HepG2 (cell line): ENCODE data around the gene KDM5C. TPM values are rescaled to one million over a fixed set of nuclear protein-coding genes. Genes with fewer than 3 reads are reported as not detected.

Experiments used
- ATAC-seq: fragments of 200-7000 bp; cut with Tn5 transposase; 3 replicates; pipeline ENCODE4 v1.9.1; 2020; ENCODE audit warnings: mild to moderate bottlenecking, moderate library complexity
- BruUV-seq: library from RNA; stranded (reverse); fragments of 400-500 nt; replicated peaks from 2 replicates; lab custom pipeline; 2021; lab: Mats Ljungman, UMichigan
- CTCF ChIA-PET: fragments of 300-600 bp; formaldehyde crosslinking; extraction: SDS; loops from one replicate; lab custom pipeline; 2021; ENCODE audit warnings: low total read pairs, inconsistent platforms, low intra/inter-chr PET ratio; lab: Yijun Ruan, JAX
- POLR2A ChIA-PET: fragments of 350-600 bp; sonication (Branson Sonifier 250); formaldehyde crosslinking; loops from one replicate; lab custom pipeline; 2020; ENCODE audit warnings: antibody characterized with exemption, inconsistent platforms; lab: Yijun Ruan, JAX
- DNase-seq: peaks from one replicate; pipeline ENCODE4 v3.0.0-alpha.2; 2015; ENCODE audit warnings: low spot score
- FAIRE-seq: peaks from 3 replicates; lab custom pipeline; 2011; peaks lifted over from hg19 to GRCh38; lab: Jason Lieb, UNC
- H2AFZ ChIP-seq: one replicate; pipeline ENCODE4 v1.6.1; 2011; ENCODE audit warnings: low read length, inconsistent platforms
- H3K27ac ChIP-seq: fragments of 300-600 bp; 3 replicates; pipeline ENCODE4 v1.8.0; 2011; ENCODE audit warnings: mixed run types, mild to moderate bottlenecking, mixed read lengths, low read length, inconsistent platforms; ENCODE audit not compliant: insufficient read depth; ENCODE audit errors: extremely low read length
- H3K27me3 ChIP-seq, 2 experiments: fragments of 200-600 bp in 1 of 2; 2 replicates in 1 of 2; 3 replicates in 1 of 2; pipeline versions ENCODE4 v1.6.0 to v1.8.0; 2011; ENCODE audit warnings: low read length in 2 of 2, mild to moderate bottlenecking in 2 of 2, moderate library complexity in 2 of 2, inconsistent platforms in 1 of 2; ENCODE audit not compliant: insufficient read depth in 2 of 2, control insufficient read depth in 1 of 2
- H3K36me3 ChIP-seq, 2 experiments: fragments of 200-600 bp in 1 of 2; replicated peaks in 1 of 2; 2 replicates in 1 of 2; 3 replicates in 1 of 2; pipeline versions ENCODE4 v1.5.1 to v1.8.0; 2011; ENCODE audit warnings: low read length in 2 of 2, inconsistent platforms in 1 of 2; ENCODE audit not compliant: insufficient read depth in 2 of 2, control insufficient read depth in 1 of 2
- H3K4me1 ChIP-seq: 2 replicates; pipeline ENCODE4 v1.5.1; 2012; ENCODE audit warnings: low read length, inconsistent platforms; ENCODE audit not compliant: insufficient read depth
- H3K4me2 ChIP-seq: 2 replicates; pipeline ENCODE4 v1.6.0; 2011; ENCODE audit warnings: low read depth, low read length, inconsistent platforms
- H3K4me3 ChIP-seq, 3 experiments: fragments of 200-600 bp in 1 of 3; sonication (generic), shearing (Covaris generic) in 1 of 3; replicated peaks in 1 of 3; 2 replicates each; pipeline ENCODE4 v1.5.1; 2011 to 2016; ENCODE audit warnings: low read length in 3 of 3, inconsistent platforms in 2 of 3, low read depth in 2 of 3, mild to moderate bottlenecking in 2 of 3, control low read depth in 1 of 3, mixed read lengths in 1 of 3; ENCODE audit not compliant: insufficient read depth in 1 of 3
- H3K79me2 ChIP-seq: one replicate; pipeline ENCODE4 v1.6.1; 2011; ENCODE audit warnings: low read length, inconsistent platforms; ENCODE audit not compliant: insufficient read depth
- H3K9ac ChIP-seq: 2 replicates; pipeline ENCODE4 v1.6.0; 2011; ENCODE audit warnings: mild to moderate bottlenecking, low read depth, low read length, inconsistent platforms; ENCODE audit not compliant: insufficient read depth
- H3K9me3 ChIP-seq: 2 replicates; pipeline ENCODE4 v1.5.1; 2012; ENCODE audit warnings: mild to moderate bottlenecking, low read length
- H4K20me1 ChIP-seq: 2 replicates; pipeline ENCODE4 v1.6.0; 2011; ENCODE audit warnings: inconsistent platforms, mild to moderate bottlenecking, low read length, moderate library complexity; ENCODE audit not compliant: insufficient read depth
- BRD4 ChIP-seq: sonication (generic); formaldehyde crosslinking; IDR thresholded peaks from 2 replicates; pipeline ENCODE4 v1.4.0; 2020; ENCODE audit warnings: missing genetic modification reagents
- DMAP1 ChIP-seq: IDR thresholded peaks from 2 replicates; pipeline ENCODE4 v1.6.1; 2016
- EED ChIP-seq: sonication (generic); formaldehyde crosslinking; IDR thresholded peaks from 2 replicates; pipeline ENCODE4 v1.5.0; 2020; ENCODE audit warnings: mild to moderate bottlenecking, missing genetic modification reagents
- GTF3A ChIP-seq: sonication (generic); formaldehyde crosslinking; conservative IDR thresholded peaks from 2 replicates; pipeline ENCODE4 v1.4.0; 2020; ENCODE audit warnings: mild to moderate bottlenecking, missing genetic modification reagents
- IRF2 ChIP-seq: IDR thresholded peaks from 2 replicates; pipeline ENCODE4 v1.6.1; 2018; ENCODE audit warnings: missing genetic modification reagents, missing compliant biosample characterization
- RBM39 ChIP-seq: fragments of 200-400 bp; formaldehyde crosslinking; IDR thresholded peaks from one replicate; pipeline ENCODE4 v1.6.1; 2018; ENCODE audit warnings: antibody characterized with exemption, mild to moderate bottlenecking, low read depth, low read length; ENCODE audit not compliant: poor library complexity, severe bottlenecking
- RFXANK ChIP-seq: IDR thresholded peaks from 2 replicates; pipeline ENCODE4 v1.6.1; 2016
- SMC3 ChIP-seq: IDR thresholded peaks from 2 replicates; pipeline ENCODE4 v1.6.1; 2011; ENCODE audit warnings: low read length, improper control_type of control experiment
- ZBTB21 ChIP-seq: sonication (generic); formaldehyde crosslinking; IDR thresholded peaks from 2 replicates; pipeline ENCODE4 v1.4.0; 2020; ENCODE audit warnings: missing genetic modification reagents
- ZBTB7A ChIP-seq: sonication (generic); formaldehyde crosslinking; IDR thresholded peaks from 2 replicates; pipeline ENCODE4 v1.8.0; 2022; ENCODE audit warnings: mild to moderate bottlenecking, missing genetic modification reagents
- ZBTB7B ChIP-seq: sonication (generic); formaldehyde crosslinking; IDR thresholded peaks from 2 replicates; pipeline ENCODE4 v1.4.0; 2020; ENCODE audit warnings: missing genetic modification reagents
- ZFP1 ChIP-seq: IDR thresholded peaks from 2 replicates; pipeline ENCODE4 v1.6.1; 2016
- ZNF232 ChIP-seq: sonication (generic); formaldehyde crosslinking; IDR thresholded peaks from 2 replicates; pipeline ENCODE4 v1.4.0; 2020; ENCODE audit warnings: missing genetic modification reagents, borderline replicate concordance
- ZNF326 ChIP-seq: sonication (generic); formaldehyde crosslinking; IDR thresholded peaks from 2 replicates; pipeline ENCODE4 v1.4.0; 2020; ENCODE audit warnings: missing genetic modification reagents, borderline replicate concordance
- ZNF616 ChIP-seq: sonication (generic); formaldehyde crosslinking; IDR thresholded peaks from 2 replicates; pipeline ENCODE4 v1.5.0; 2020; ENCODE audit warnings: low read depth, mild to moderate bottlenecking, missing genetic modification reagents
- WGBS: methylation state at CpG from one replicate; pipeline ENCODE4 v1.1.6; 2017; ENCODE audit warnings: low lambda C conversion rate; 5-methylcytosine and 5-hydroxymethylcytosine counted together
- in situ Hi-C: cut with HindIII; loops from 2 replicates; pipeline ENCODE4 v1.10.0; 2017; ENCODE audit warnings: low pct_unique_long_range_greater_than_20kb; ENCODE audit not compliant: extremely low pct_ligation_motif_present
- intact Hi-C: fragments of 100-400 bp; cut with micrococcal nuclease; formaldehyde crosslinking; loops from one replicate; pipeline ENCODE4 v1.10.0; 2022; ENCODE audit not compliant: unreplicated experiment
- polyA plus RNA-seq, 8 experiments: library from polyadenylated mRNA; depleted of rRNA in 3 of 8; stranded (reverse) in 7 of 8; unstranded in 1 of 8; fragments of >200 nt; fragmentation: Illumina TruSeq in 4 of 8; extraction: Trizol in 4 of 8; gene quantifications; 2 replicates each; pipeline versions ENCODE4 v1.2.1 to v1.2.3, GENCODE V29; 2011 to 2016; ENCODE audit warnings: low read depth in 4 of 8, missing spikeins in 1 of 8, mixed read lengths in 1 of 8; ENCODE audit not compliant: insufficient read depth in 1 of 8
- total RNA-seq, 5 experiments: library from RNA; depleted of rRNA; stranded (reverse); fragments of >200 nt; fragmentation: Illumina TruSeq; extraction: Trizol; gene quantifications; 2 replicates each; pipeline ENCODE4 v1.2.3, GENCODE V29; 2016; ENCODE audit warnings: low read depth in 1 of 5
- TF ChIP-seq, protein P1 (sequence below): sonication (generic); formaldehyde crosslinking; IDR thresholded peaks from 2 replicates; pipeline ENCODE4 v1.8.0; 2022; ENCODE audit warnings: missing genetic modification reagents, mild to moderate bottlenecking, inconsistent platforms, borderline replicate concordance

Gene KDM5C
- total and polyA plus RNA-seq, 2 of the 13 experiments (the other 11 are each of a cell fraction or from before 2014, with no cell fraction given): 32.5 to 34.0 TPM

GRCh38 chrX:53242310-53242709 is 17.3 kb upstream of the KDM5C start:
- no peaks in the 10 kb centered on the region for H3K9me3 ChIP-seq
- DNase-seq (no peak), FAIRE-seq (no peak), ATAC-seq (no peak)
- H3K27ac ChIP-seq: no peak overlapping the region
- no peaks in the 10 kb centered on the region for H4K20me1 ChIP-seq
- in situ Hi-C loops (no loop called here), intact Hi-C loops (no loop called here)
- H2AFZ ChIP-seq: no peak overlapping the region
- CTCF ChIA-PET: no interaction called here
- no peak overlapping the region for H3K4me2 ChIP-seq
- H3K36me3 ChIP-seq: no peaks in the 10 kb centered on the region
- H3K27me3 ChIP-seq: no peaks in the 10 kb centered on the region
- H3K79me2 ChIP-seq: no peaks in the 10 kb centered on the region
- BruUV-seq: no TSS peak
- no peaks in the 10 kb centered on the region for H3K4me1 ChIP-seq
- POLR2A ChIA-PET: no interaction called here
- WGBS: 15% methylated on average over 2 of the region's 4 CpGs
- H3K4me3 ChIP-seq: no peak overlapping the region
- no peak for TF ChIP-seq ZFP1
- no peak for TF ChIP-seq ZBTB21
- no peak for TF ChIP-seq GTF3A (CRISPR knock-in tag)
- TF ChIP-seq ZBTB7B (CRISPR knock-in tag): no peak
- TF ChIP-seq ZNF616 (CRISPR knock-in tag): no peak
- no peak for TF ChIP-seq SMC3
- TF ChIP-seq BRD4: no peak
- no peak for TF ChIP-seq EED (CRISPR knock-in tag)
- no peak for TF ChIP-seq IRF2 (CRISPR knock-in tag)
- TF ChIP-seq, protein P1, sequence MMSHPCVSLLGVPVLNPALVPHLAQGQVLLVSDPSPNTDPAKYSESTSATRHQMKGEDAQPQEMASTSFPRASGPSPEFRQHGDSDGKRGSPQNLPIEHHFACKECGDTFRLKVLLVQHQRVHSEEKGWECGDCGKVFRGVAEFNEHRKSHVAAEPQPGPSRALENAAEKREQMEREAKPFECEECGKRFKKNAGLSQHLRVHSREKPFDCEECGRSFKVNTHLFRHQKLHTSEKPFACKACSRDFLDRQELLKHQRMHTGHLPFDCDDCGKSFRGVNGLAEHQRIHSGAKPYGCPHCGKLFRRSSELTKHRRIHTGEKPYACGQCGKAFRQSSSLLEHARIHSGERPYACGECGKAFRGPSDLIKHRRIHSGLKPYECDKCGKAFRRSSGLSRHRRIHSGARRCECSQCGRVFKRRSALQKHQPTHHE (CRISPR knock-in tag): no peak
- no peak for TF ChIP-seq ZNF326
- TF ChIP-seq RFXANK: no peak
- TF ChIP-seq RBM39: no peak
- TF ChIP-seq ZBTB7A (CRISPR knock-in tag): no peak
- TF ChIP-seq ZNF232 (CRISPR knock-in tag): no peak
- TF ChIP-seq DMAP1 (CRISPR knock-in tag): no peak
- H3K9ac ChIP-seq: no peak overlapping the region
